HG02840 (cell line): Measurements from ENCODE around the gene DICER1.

Source experiments
- ATAC-seq: cut with Tn5 transposase; IDR thresholded peaks from one replicate; pipeline ENCODE4 v1.9.1; 2021; ENCODE audit warnings: mild to moderate bottlenecking, moderate library complexity, moderate number of reproducible peaks; ENCODE audit not compliant: unreplicated experiment, low FRiP score

The DICER1 gene

DNA sequence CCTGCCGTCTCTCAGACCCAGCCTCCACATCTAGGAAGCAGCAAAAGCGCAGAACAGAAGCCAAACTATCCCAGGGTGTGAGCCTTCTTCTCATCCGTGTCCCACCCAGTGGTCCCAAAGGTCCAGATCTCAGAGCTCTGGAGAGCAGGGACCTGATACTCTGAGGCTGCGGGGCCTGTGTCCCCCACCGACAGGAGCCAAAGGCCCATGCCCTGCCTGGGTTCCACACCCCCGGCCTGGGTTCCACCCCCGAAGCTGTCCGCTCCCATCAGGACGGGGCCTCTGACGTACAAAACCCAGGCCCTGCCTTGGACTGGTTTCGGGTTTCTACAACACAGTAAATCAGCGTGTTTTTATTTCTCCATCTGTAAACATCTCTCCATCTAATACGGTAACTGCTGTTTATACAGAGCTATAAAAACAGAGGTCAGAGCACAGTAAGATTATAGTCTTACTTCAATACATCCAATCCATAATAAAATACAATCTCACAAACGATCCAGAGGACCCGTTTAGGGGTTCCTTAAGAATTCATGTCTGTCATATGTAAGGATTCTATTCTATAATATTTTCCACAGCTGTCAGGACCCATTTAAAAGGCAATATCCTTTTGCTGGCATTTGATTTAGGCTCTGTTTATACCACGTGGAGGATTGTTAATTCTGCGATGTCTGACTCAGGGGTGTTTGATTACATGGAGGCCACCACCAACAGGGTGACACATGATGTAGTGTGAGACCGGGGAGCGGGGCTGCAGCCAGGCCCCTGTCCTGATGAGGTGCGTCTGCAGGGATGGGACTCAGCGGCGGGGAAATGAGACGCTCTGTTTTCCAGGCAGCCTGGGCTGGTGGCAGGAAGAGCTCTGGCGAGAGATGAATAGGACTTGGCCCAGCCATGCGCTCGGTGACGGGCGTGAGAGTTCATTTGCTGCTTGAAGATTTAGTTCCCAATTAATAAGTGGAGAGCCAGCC lies 110.3 kb downstream of the DICER1 start:
- no peak for ATAC-seq

DNA sequence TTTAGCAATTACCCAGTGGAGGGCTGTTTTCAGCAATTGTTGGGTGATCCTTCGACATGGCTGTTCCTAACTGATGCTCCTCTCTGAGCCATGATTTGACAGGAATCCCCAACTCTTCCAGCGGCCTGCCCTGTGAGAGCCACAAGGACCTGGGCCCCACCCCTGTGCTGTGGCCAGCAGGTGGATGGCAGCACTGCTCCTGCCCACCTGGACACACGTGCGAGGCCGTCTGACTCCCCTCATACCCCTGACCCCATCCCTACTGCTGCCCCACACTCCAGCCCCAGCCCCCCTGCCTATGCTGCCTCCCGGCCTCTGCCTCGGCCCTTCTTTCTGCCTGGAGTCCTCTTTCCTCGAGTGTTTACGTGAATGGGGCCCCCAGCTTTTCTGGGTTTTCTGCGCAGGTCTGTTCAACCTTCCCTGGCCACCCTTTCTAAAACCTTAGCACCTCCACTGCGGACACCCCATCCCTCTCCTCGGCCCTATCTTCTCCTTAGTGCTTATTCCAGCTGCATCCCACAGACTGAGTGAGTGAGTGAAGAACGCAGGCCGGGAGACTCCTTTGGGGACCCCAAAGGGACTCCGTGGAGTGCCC lies 111.4 kb downstream of the DICER1 start:
- no peak for ATAC-seq

DNA sequence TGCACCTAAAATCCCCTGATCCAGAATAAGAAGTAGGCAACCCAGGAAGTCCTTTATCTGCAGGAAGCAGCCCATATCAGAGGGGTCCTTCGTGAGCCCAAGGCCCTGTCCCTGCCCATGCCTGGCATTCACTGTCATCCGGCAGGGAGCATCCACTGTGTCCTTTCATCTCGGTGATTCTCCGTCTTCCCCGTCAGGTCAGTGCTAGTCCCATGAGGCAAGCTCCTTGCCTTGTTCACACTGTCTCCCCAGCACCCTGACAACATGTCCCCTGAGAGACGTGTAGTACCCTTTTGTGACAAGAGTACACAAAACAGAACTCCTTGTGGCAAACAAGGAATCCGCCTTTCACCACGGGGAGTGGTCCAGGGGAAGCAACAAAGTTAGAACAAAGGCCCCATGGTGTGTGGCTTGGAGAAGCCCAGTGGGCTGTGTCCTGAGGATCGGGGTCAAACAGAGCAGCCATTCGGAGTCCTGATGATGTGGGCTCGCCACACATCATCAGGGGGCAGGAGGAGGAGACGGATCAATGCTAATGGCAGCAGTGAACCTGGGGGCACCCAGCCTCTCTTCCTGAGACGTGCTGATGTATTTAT lies 112.1 kb downstream of the DICER1 start:
- no peak for ATAC-seq

DNA sequence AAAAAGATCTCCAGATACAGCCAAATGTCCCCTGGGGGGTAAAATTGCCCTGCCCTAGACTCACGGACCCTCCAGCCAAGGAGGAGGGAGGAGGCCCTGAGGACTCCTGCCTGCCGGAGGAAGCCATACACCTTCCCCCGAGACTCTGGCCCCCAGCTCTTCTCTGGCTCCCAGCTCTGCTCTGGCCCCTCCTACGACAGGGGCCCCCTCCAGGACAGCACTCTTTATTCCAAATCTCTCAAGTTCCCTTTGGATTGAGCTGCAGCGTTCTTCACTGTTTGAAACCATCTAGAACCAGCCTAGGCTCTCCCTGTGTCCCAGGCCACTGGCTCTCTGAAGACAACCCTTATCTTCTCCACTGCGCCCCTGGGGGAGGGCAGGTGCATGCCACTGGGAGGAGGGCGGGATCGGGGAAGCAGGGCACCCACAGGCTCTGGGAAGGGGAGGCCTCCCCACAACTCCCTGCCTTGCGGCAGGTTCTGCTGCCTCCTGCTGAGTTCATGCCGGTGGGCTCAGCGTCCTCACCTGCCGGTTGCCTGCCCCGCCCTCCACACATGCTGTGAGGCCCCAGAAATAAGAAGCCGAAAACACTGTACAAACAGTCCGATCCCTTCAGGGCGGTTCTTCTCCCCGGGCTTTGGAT lies 112.7 kb downstream of the DICER1 start:
- no peak for ATAC-seq

DNA sequence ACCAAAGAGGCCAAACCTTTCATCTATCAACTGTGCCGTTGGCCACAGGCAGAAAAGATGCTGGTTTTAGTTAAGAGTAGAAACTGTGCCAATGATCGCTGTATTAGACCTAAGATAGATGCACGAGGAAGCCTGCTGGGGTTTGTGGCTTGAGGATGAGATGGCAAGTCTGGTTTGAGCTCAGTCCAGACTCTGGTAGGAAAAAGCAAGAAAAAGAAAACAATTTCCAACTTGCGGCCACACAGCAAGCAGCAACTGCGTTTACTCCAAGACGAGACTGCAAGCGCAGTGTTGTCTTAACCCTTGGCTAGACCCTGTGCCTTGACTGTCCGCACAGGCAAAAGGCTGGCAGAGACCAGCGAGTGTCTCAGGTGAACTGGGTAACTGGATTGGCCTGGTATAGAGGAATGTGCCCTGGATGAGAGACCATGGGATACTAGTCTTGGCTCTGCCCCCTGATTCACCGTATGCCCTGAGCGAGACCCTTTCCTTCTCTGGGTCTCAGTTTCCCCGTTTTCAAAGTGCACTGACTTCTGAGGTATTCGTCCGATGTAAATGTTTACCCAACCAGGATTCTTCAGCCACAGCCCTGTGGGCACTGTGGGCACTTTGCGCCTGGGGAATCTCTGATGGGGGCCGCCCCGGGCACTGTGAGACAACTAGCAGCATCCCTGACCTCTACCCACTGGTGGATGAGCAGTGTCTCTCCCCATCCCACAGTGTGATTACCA lies 113.4 kb downstream of the DICER1 start:
- no peak for ATAC-seq

DNA sequence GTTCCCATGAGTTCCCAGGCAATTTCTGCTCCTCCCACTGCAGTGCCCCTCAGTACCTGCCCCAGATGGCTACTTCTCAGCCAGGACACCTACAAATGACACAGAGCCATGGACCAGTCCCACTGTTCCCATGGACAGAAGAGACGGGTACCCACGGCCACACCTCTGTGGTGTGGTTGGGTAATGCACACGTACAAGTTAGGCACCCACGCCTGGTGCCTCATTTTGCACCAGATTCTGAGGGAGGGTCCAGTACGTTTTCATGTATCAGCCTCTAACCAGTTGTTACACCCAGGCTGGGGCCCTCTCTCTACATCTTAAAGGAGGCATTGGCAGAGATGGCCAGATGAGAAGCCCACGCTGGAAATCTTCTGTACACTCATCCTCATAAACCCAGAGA lies 114.0 kb downstream of the DICER1 start:
- ATAC-seq = no peak

DNA sequence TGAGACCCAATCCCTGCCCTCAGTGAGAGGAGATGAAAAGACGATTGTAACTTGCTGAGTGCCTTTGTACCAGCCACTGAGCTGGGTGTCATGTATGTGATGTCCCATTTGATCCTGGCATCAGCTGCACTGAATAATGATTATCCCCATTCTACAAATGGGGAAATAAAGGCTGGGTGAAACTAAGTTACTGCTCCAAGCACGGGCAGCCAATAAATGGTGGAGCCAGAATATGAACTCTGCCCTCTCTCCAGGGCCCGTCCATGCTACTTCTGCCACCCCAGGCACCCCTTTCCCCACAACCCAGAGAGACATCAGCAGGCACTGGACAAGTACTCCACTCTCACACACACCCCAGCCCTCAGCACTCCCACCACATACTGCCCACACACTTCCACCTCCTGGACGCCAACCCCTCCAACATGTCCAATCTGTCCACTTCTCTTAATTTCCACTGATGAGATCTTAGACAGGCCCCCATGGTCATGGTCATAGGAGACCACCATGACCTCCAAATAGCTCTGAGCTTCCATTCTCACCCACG lies 115.8 kb downstream of the DICER1 start:
- ATAC-seq = no peak

DNA sequence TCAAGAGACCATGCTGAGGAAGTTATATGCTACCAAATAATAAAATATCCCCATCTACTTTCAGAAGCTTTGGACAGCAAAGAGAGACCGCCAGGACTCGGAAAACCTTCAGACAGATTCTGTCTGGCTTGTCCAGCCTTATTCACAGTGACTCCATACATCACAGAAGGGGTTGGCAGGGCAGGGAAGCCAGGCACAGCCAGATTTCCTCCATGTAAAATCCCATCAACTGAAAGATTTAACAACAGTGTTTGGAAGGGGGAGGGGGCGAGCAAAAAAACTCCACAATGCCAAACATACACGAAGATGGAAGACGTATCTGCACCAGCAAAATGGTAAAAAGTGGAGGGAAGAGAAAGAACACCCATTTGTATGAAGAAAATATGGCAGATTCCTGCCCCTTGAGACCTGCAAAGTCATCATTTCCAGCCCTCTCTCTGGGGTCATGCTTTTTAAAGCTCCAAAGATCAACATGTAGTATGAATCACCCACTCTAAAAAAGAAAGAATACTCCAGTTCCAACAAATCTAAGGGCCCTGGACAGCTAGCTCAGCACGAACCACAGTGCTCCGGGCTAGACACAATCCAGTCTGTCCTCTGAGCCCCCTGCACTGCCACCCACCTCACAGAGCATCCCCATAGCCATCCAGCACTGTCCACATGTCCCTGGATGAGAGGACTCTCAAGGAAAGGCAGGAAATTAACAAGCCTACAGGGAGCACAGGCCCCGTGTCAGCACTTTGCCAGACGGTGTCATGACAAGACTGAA lies 116.4 kb downstream of the DICER1 start:
- no peak for ATAC-seq

DNA sequence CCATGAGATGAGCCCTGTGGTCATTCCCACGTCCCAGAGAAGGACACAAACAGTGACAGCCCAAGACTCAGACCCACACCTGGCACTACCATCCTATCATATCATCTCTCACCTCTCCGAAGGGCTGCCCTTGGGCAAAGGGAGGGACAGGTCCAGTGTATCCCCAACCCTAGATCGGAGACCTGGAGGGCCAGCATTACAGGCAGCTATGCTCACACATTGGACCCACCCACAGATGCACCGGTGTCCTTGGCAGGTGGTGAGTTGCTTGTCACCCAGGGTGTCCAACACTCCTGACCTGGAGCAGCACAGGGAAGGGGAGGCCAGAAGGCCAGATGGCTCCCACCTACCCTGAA lies 117.4 kb downstream of the DICER1 start:
- ATAC-seq = no peak

DNA sequence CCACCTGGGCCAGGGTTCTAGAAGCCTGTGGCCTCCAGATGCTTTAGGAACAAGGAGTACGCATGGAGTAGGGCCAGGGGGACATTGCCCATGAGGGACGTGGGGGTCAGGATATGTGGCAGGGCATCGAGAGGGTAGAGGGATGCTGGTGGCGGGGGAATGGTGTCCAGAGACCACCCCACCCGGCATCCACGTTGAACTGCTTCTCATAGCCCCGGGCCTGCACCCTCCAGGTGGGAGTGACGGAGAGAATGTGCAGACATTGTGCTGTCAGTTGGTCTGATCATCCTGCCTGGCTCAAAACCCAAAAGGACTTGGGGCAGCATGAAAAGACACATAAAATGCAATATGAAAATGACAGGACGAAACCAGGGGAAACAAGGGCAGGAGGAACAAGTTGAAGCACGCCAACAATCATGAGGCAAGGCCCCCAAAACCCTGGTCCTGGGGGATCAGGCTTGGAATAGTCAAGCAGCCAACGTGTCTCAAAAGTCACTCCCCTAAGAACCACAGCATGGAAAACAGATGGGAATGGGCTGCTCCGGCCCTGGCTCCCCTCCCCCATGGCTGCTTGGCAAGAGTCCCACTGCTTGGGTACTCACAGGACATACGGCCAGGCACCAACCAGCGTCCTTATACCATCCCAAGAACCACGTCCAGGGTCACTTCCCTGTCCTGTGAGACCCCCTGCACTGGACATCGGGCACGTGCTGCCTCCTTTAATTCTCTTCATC lies 117.9 kb downstream of the DICER1 start:
- no peak for ATAC-seq

DNA sequence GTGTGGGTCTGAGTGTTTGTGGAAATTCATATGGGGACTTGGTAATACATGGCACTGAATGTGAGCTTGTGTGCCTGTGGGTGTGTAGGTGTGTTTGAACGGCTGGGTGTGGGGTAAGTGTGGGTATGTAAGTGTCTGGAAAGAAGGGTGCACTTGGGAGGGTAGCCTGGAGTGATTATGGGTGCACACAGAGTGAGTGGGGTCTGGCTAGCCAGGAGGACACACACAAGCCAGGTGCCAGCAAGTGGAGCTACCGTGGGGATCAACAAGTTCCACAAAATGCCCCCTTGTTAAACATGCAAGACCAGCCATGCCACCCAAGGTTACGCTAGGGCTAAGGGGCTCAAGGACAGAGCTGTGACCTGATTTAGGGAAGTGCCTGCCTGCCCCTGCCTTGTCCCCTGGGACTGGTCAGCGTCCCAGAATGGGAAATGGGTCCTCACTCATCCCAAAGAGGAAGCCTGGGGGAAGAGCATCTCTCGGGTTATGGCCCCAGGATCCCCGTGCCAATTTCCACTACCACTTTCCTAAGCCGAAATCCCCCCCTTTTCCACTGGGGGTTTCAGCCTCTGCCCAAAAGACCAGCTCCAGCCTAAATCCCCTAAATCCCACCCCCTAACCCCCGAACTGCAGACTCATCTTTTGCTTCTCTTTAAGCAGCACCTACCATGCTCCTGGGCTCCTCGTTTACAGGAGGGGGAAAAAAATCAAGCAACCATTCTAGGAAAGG lies 118.6 kb downstream of the DICER1 start:
- ATAC-seq = no peak

DNA sequence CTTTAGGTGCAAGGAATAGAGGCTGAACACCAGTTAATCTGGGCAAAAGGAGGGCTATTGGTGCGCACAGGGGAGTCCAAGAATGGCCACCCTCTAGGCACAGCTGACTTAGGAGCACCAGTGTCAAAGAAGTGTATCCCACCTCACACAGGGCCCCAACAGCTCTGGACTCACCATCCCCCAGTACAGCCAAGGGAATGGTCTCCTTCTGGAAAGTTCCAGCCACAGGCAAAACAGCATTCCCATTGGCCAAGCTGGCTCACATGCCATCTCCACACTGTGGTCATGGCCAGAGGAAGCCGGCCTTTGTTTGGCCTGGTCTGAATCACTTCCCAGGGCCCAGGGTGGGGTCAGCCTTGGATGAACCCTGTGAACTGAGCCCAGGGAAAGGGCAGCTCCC lies 120.1 kb downstream of the DICER1 start:
- no peak for ATAC-seq
